ENCODE measurements around the gene POLR2I.

DNA sequence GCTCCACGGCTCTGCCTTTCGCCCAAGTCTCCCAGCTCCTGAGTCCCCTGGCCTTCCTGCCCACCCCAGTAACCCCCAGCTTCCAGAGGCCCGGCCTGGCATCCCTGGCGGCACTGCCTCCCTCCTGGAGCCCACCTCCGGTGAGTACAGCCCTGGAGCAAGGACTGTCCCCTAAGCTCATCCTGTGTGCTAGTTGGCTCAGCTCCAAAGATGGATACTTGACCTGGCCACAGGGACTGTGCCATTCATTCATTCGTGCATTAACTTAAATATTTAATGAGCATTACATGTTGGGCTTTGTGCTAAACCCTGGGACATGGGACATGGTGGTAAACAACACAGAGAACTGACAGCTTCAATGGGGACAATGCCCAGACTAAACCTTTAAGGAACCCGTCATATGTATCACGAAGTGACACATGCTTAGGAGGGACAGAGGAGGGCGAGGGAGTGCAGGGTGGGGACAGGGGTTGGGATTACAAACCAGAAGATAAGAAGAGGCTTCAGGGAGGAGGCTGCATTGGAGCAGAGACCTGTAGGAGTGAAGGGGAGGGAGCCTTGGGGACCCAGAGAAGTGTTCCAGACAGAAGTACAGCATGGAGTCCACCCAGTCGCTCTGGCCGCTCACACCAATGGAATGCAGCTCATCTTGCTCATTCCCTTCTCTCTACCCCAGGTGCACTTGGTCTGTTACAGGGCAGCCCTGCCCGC is 10.7 kb downstream of the POLR2I start:
- TF ChIP-seq, protein P1, sequence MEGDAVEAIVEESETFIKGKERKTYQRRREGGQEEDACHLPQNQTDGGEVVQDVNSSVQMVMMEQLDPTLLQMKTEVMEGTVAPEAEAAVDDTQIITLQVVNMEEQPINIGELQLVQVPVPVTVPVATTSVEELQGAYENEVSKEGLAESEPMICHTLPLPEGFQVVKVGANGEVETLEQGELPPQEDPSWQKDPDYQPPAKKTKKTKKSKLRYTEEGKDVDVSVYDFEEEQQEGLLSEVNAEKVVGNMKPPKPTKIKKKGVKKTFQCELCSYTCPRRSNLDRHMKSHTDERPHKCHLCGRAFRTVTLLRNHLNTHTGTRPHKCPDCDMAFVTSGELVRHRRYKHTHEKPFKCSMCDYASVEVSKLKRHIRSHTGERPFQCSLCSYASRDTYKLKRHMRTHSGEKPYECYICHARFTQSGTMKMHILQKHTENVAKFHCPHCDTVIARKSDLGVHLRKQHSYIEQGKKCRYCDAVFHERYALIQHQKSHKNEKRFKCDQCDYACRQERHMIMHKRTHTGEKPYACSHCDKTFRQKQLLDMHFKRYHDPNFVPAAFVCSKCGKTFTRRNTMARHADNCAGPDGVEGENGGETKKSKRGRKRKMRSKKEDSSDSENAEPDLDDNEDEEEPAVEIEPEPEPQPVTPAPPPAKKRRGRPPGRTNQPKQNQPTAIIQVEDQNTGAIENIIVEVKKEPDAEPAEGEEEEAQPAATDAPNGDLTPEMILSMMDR (optimal IDR thresholded peaks at IDR 0.05 in 1 of 3, IDR thresholded peaks at IDR 0.05 in 1 of 3, conservative IDR thresholded peaks at IDR 0.05 in 1 of 3; ENCODE audit: extremely low read depth in 1 of 3, insufficient read depth in 2 of 3, low read length in 3 of 3): no peak
- TF ChIP-seq EZH2 (IDR thresholded peaks at IDR 0.05; ENCODE audit: low read length): no peak
